Lung (tissue), 12 donors: ENCODE results near the gene PTX3. TPM values are rescaled to one million over a fixed set of nuclear protein-coding genes. Genes with fewer than 3 reads are reported as not detected.

ENCODE experiments used
- ATAC-seq: fragments of 200-7000 bp; cut with Tn5 transposase; one replicate; pipeline ENCODE4 v1.9.1; 2020; ENCODE audit warnings: moderate number of reproducible peaks; ENCODE audit not compliant: insufficient read depth, low FRiP score
- DNase-seq, 3 donors: peaks; one replicate each; pipeline ENCODE4 v3.0.0-alpha.2; 2013 to 2017
- H3K27ac ChIP-seq, 2 donors: one replicate each; pipeline ENCODE4 v1.5.1; 2013; ENCODE audit warnings: mild to moderate bottlenecking in 2 of 2, moderate library complexity in 2 of 2, control low read depth in 1 of 2, inconsistent platforms in 1 of 2, low read depth in 1 of 2, low read length in 1 of 2
- H3K27me3 ChIP-seq, 3 donors: one replicate each; pipeline ENCODE4 v1.5.1; 2013; ENCODE audit warnings: low read length in 2 of 3; ENCODE audit not compliant: control insufficient read depth in 3 of 3, insufficient read depth in 3 of 3
- H3K36me3 ChIP-seq, 4 donors: one replicate each; pipeline ENCODE4 v1.5.1; 2013; ENCODE audit warnings: low read length in 4 of 4, mild to moderate bottlenecking in 1 of 4, moderate library complexity in 1 of 4; ENCODE audit not compliant: control insufficient read depth in 4 of 4, insufficient read depth in 4 of 4
- H3K4me1 ChIP-seq, 5 donors: one replicate each; pipeline ENCODE4 v1.5.1; 2013; ENCODE audit warnings: low read length in 5 of 5, mild to moderate bottlenecking in 2 of 5, moderate library complexity in 1 of 5; ENCODE audit not compliant: control insufficient read depth in 5 of 5, insufficient read depth in 5 of 5
- H3K4me3 ChIP-seq: one replicate; pipeline ENCODE4 v1.5.1; 2013; ENCODE audit warnings: mild to moderate bottlenecking, control low read depth, moderate library complexity
- H3K9ac ChIP-seq, 2 donors: one replicate each; pipeline ENCODE4 v1.5.1; 2013; ENCODE audit warnings: low read length in 2 of 2, control low read depth in 1 of 2; ENCODE audit not compliant: insufficient read depth in 1 of 2
- H3K9me3 ChIP-seq, 4 donors: one replicate each; pipeline ENCODE4 v1.5.1; 2013; ENCODE audit warnings: low read length in 3 of 4, mild to moderate bottlenecking in 1 of 4, moderate library complexity in 1 of 4; ENCODE audit not compliant: control insufficient read depth in 4 of 4, insufficient read depth in 3 of 4
- WGBS, 2 donors: extraction: QIAGEN DNeasy Blood & Tissue Kit; methylation state at CpG; one replicate each; pipeline ENCODE4 v1.1.7; 2013; 5-methylcytosine and 5-hydroxymethylcytosine counted together
- polyA plus RNA-seq, 2 donors: library from polyadenylated mRNA; stranded (reverse); fragments of 200-250 nt; gene quantifications; one replicate each; pipeline ENCODE4 v1.2.1, GENCODE V29; 2013
- total RNA-seq, 2 donors: library from RNA; depleted of rRNA in 1 of 2; stranded (reverse); fragments of >200 nt in 1 of 2; gene quantifications; one replicate each; pipeline ENCODE4 v1.2.1, GENCODE V29; 2014 to 2021
- TF ChIP-seq, protein P1 (sequence below): IDR thresholded peaks from 2 replicates; pipeline ENCODE4 v1.5.1; 2012; ENCODE audit warnings: mild to moderate bottlenecking; ENCODE audit errors: control extremely low read depth, extremely low read depth
- donor health status: control.
- donor health status: control.
- donor health status: Bipolar disorder and iron deficiency.
- donor health status: healthy.
- donor health status: DM: yes; HTN: yes; CAD: no.

Gene PTX3
- total and polyA plus RNA-seq, 4 donors = 4.1 to 626 (median 26.1) TPM

DNA sequence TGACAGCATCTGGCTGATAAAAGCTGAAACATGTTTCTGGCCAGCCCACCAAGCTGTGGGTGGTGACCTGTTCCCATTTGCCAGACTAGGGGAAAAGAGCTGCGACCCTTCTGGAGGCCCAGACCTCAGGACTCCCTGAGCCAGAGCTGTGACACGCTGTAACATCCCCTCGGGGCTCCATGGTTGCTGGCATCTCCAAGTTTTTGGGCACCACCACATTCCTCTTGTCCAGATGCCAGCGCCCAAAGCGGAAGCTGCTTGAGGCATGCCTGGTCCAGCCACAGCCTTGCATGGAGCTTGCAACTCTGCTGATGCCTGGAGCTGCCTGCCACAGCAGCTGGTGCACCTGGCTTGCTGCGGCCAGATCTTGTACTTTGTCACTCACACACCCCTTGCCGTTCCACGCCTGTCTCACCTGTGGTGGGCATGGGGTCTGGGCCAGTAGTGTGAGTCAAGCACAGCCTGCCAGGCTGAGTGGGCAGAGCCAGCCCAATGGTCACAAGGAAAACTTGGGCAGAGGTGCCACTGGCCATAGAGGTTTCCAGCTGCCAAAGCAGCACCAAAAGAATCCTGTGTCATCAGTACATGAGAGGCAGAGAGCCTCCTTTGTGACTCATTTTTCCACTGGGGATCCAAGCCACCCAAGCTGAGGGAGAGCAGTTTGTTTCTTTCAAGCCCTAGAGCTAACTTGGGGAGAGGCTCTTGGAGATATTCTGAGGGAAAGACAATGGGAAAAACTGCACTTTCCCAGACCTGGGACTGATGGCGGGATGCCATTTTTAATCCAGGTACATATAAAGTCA, 45.7 kb upstream of the PTX3 start:
- DNase-seq (no peak), ATAC-seq (no peak)
- Histone ChIP-seq H3K27ac (no peak overlapping the region), H3K4me3 (no peak overlapping the region), H3K9me3 (peaks cover 0 to 4% (median 0%) of the 10 kb centered on the region in 4 donors), H3K36me3 (no peaks in the 10 kb centered on the region), H3K4me1 (peaks cover 0 to 28% (median 0%) of the 10 kb centered on the region in 5 donors), H3K9ac (no peak overlapping the region), H3K27me3 (no peaks in the 10 kb centered on the region)
- TF ChIP-seq, protein P1, sequence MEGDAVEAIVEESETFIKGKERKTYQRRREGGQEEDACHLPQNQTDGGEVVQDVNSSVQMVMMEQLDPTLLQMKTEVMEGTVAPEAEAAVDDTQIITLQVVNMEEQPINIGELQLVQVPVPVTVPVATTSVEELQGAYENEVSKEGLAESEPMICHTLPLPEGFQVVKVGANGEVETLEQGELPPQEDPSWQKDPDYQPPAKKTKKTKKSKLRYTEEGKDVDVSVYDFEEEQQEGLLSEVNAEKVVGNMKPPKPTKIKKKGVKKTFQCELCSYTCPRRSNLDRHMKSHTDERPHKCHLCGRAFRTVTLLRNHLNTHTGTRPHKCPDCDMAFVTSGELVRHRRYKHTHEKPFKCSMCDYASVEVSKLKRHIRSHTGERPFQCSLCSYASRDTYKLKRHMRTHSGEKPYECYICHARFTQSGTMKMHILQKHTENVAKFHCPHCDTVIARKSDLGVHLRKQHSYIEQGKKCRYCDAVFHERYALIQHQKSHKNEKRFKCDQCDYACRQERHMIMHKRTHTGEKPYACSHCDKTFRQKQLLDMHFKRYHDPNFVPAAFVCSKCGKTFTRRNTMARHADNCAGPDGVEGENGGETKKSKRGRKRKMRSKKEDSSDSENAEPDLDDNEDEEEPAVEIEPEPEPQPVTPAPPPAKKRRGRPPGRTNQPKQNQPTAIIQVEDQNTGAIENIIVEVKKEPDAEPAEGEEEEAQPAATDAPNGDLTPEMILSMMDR = no peak
- 96 to 97% methylated on average over 9 of the region's 9 CpGs for WGBS, 2 donors

DNA sequence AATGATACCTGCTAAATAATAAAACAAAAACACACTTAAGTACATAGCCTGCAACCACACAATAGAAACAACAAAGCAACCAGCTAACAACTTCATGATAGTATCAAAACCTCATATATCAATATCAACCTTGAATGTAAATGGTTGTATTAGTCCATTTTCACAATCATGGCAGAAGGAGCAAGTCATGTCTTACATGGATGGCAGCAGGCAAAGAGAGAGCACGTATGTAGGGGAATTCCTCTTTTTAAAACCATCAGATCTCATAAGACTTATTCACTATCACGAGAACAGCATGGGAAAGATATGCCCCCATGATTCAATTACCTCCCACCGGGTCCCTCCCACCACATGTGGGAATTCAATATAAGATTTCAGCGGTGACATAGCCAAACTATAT, 44.5 kb upstream of the PTX3 start:
- no peaks in the 10 kb centered on the region for H3K36me3 ChIP-seq
- peaks cover 0 to 4% (median 0%) of the 10 kb centered on the region in 4 donors for H3K9me3 ChIP-seq
- TF ChIP-seq, protein P1 = no peak
- ATAC-seq = no peak
- 90 to 91% methylated on average over 4 of the region's 4 CpGs for WGBS, 2 donors
- no peaks in the 10 kb centered on the region for H3K27me3 ChIP-seq
- no peak for DNase-seq
- H3K4me1 ChIP-seq = peaks cover 0 to 18% (median 0%) of the 10 kb centered on the region in 5 donors
- H3K4me3 ChIP-seq = no peak overlapping the region
- H3K9ac ChIP-seq = no peak overlapping the region
- no peak overlapping the region for H3K27ac ChIP-seq

DNA sequence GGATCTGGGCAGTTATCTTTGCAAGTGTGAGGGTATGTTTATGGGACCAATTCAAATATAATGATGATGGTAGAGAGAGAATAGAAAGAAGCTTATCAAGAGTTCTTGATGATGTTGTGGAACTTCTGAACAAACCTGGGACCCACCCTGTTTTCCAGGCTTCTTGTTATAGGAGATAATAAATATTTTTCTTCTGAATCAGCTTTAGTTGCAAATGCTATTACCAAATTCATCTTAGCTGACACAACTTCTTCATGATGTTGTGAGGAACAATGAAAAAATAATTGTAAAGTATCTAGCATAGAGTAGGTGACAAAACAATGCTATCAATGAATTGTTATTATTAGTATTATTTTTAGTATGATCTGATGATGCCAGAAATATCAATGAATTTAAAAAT, 43.5 kb upstream of the PTX3 start:
- no peaks in the 10 kb centered on the region for H3K27me3 ChIP-seq
- no peak overlapping the region for H3K4me3 ChIP-seq
- TF ChIP-seq, protein P1 = no peak
- no peak overlapping the region for H3K9ac ChIP-seq
- ATAC-seq = no peak
- peaks cover 0 to 7% (median 0%) of the 10 kb centered on the region in 5 donors for H3K4me1 ChIP-seq
- H3K9me3 ChIP-seq = peaks cover 0 to 4% (median 0%) of the 10 kb centered on the region in 4 donors
- DNase-seq = no peak
- H3K36me3 ChIP-seq = no peaks in the 10 kb centered on the region
- no peak overlapping the region for H3K27ac ChIP-seq
